Type B pancreatic cell (in vitro differentiated cells): Measurements from ENCODE around the gene RBM47. TPM values are rescaled to one million over a fixed set of nuclear protein-coding genes. Genes with fewer than 3 reads are reported as not detected.

Experiments used
- DNase-seq: peaks from one replicate; pipeline ENCODE4 v3.0.0; 2021; ENCODE audit warnings: mixed read lengths; ENCODE audit not compliant: unreplicated experiment; ENCODE audit errors: extremely low spot score
- H3K27ac Mint-ChIP-seq: 2 replicates; pipeline ENCODE4 v1.8.0; 2021; ENCODE audit warnings: mild to moderate bottlenecking, mixed read lengths
- H3K27me3 Mint-ChIP-seq: 2 replicates; pipeline ENCODE4 v1.8.0; 2021; ENCODE audit warnings: mixed read lengths
- H3K36me3 Mint-ChIP-seq: 2 replicates; pipeline ENCODE4 v1.8.0; 2021; ENCODE audit warnings: mixed read lengths
- H3K4me1 Mint-ChIP-seq: one replicate; pipeline ENCODE4 v1.8.0; 2021; ENCODE audit warnings: mixed read lengths; ENCODE audit not compliant: unreplicated experiment
- H3K4me3 Mint-ChIP-seq: 2 replicates; pipeline ENCODE4 v1.8.0; 2021; ENCODE audit warnings: mild to moderate bottlenecking, mixed read lengths
- H3K9me3 Mint-ChIP-seq: 2 replicates; pipeline ENCODE4 v1.8.0; 2021; ENCODE audit warnings: mixed read lengths
- total RNA-seq: library from RNA; stranded (reverse); gene quantifications from 2 replicates; pipeline ENCODE4 v1.2.1, GENCODE V29; 2021; ENCODE audit warnings: low replicate concordance
- TF ChIP-seq, protein P1 (sequence below): fragments of 200-600 bp; sonication (generic); conservative IDR thresholded peaks from 2 replicates; pipeline ENCODE4 v1.5.0; 2021; ENCODE audit warnings: antibody characterized with exemption, mild to moderate bottlenecking

The RBM47 gene
- total RNA-seq, 1 donor from 2014 or later: 53.5 TPM

DNA sequence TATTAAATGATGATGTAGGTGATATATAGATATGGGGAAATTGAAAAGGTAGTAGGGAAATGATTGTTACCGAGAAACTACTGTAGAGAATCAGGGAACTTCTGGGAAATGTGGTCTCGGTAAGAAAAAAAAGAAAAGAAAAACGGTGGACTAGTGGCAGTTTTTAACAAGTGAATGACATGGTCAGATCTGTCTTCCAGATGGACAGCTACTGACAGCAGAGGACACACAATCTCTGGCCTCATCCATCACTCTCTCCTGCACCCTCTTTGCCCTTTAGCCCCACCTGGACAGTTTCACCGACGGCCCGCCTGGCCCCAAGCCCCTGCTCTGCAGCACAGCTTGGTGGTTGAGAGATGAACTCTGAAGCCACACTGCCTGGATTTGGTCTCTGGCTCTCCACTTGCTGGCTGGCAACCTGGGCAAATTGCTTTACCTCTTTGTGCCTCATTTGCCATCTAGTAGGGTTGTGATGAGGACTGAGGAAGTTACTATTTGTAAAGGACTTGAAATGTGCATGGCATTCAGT is 23.4 kb downstream of the RBM47 start:
- Mint-ChIP-seq H3K4me1 (peaks cover 15% of the 10 kb centered on the region), H3K9me3 (peaks cover 3% of the 10 kb centered on the region), H3K27ac (peak overlapping the region; percentile 5), H3K27me3 (no peaks in the 10 kb centered on the region), H3K36me3 (peaks cover 3% of the 10 kb centered on the region), H3K4me3 (no peak overlapping the region)
- TF ChIP-seq, protein P1, sequence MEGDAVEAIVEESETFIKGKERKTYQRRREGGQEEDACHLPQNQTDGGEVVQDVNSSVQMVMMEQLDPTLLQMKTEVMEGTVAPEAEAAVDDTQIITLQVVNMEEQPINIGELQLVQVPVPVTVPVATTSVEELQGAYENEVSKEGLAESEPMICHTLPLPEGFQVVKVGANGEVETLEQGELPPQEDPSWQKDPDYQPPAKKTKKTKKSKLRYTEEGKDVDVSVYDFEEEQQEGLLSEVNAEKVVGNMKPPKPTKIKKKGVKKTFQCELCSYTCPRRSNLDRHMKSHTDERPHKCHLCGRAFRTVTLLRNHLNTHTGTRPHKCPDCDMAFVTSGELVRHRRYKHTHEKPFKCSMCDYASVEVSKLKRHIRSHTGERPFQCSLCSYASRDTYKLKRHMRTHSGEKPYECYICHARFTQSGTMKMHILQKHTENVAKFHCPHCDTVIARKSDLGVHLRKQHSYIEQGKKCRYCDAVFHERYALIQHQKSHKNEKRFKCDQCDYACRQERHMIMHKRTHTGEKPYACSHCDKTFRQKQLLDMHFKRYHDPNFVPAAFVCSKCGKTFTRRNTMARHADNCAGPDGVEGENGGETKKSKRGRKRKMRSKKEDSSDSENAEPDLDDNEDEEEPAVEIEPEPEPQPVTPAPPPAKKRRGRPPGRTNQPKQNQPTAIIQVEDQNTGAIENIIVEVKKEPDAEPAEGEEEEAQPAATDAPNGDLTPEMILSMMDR: no peak
- DNase-seq: no peak

DNA sequence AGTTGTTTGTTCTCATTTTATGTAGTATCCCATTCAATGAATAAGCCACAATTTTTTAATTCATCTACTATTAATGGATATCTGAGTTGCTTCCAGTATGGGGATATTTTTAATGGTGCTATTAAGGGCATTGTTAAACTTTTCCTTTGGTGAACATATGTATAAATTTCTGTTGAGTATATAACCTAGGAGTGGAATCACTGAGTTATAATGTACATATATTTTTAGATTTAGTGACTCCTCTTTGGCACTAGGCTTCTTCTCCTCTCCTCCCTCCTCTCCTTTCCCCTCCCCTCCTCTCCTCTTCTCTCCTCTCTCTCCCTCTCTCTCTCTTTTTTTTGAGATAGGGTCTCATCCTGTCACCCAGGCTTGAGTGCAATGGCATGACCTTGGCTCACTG is 26.4 kb downstream of the RBM47 start:
- Mint-ChIP-seq H3K4me3 (no peak overlapping the region), H3K9me3 (peaks cover 3% of the 10 kb centered on the region), H3K27me3 (no peaks in the 10 kb centered on the region), H3K27ac (no peak overlapping the region), H3K36me3 (peaks cover 8% of the 10 kb centered on the region), H3K4me1 (peaks cover 10% of the 10 kb centered on the region)
- DNase-seq: no peak
- TF ChIP-seq, protein P1: no peak

DNA sequence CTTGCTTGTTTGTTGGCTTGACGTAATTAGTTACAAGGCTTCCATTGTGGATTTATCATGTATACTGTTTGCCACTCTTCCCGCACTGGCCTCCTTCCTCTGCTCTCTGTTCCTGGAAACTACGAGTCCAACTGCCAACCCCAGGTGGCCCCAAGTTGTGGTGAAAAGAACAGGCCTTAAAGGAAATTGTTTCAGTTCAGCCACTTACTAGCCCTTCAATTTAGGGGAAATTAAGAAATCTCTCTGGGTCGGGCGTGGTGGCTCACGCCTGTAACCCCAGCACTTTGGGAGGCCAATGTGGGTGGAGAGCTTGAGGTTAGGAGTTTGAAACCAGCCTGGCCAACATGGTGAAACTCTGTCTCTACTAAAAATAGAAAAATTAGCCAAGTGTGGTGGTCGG is 28.0 kb downstream of the RBM47 start:
- Mint-ChIP-seq H3K36me3 (peaks cover 8% of the 10 kb centered on the region), H3K4me3 (no peak overlapping the region), H3K27ac (no peak overlapping the region), H3K4me1 (peaks cover 5% of the 10 kb centered on the region), H3K27me3 (no peaks in the 10 kb centered on the region), H3K9me3 (peaks cover 3% of the 10 kb centered on the region)
- TF ChIP-seq, protein P1: no peak
- no peak for DNase-seq

DNA sequence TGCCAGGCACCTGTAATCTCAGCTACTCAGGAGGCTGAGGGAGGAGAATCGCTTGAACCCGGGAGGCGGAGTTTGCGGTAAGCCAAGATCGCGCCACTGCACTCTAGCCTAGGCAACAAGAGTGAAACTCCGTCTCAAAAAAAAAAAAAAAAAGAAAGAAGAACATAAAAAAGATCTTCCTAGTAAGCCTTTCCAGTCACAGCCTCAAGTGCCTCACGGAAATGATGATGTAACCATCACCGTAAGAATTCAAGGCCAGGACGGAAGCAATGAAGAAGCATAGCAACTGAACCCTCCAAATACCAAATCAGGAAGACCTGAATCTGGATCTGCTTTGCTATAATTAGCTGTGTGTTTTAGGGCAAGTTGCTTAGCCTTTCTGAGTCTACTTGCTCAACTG is 28.8 kb downstream of the RBM47 start:
- Mint-ChIP-seq H3K27me3 (no peaks in the 10 kb centered on the region), H3K4me3 (no peak overlapping the region), H3K27ac (no peak overlapping the region), H3K4me1 (peaks cover 8% of the 10 kb centered on the region), H3K36me3 (peaks cover 11% of the 10 kb centered on the region), H3K9me3 (peaks cover 3% of the 10 kb centered on the region)
- TF ChIP-seq, protein P1: no peak
- no peak for DNase-seq

DNA sequence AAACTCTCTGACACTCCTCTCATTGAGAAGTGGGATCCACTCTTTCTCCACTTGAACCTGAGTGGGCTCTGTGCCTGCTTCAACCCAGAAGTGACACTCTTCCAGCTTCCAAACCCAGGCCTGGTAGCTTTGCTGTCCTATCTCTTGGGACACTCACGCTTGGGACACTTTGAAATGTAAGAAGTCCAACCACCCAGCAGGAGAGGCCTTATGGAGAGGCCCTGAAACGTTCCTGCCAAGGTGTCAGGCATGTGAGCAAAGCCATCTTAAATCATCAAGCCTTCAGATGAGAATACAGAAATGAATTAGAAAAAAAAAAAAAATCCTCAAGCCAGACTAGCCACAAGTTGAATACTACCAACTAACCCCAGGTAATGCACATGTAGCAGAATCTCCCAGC is 30.2 kb downstream of the RBM47 start:
- no peak overlapping the region for H3K27ac Mint-ChIP-seq
- TF ChIP-seq, protein P1: no peak
- no peak overlapping the region for H3K4me3 Mint-ChIP-seq
- no peaks in the 10 kb centered on the region for H3K27me3 Mint-ChIP-seq
- peaks cover 18% of the 10 kb centered on the region for H3K36me3 Mint-ChIP-seq
- no peak for DNase-seq
- peaks cover 3% of the 10 kb centered on the region for H3K9me3 Mint-ChIP-seq
- H3K4me1 Mint-ChIP-seq: peaks cover 9% of the 10 kb centered on the region

DNA sequence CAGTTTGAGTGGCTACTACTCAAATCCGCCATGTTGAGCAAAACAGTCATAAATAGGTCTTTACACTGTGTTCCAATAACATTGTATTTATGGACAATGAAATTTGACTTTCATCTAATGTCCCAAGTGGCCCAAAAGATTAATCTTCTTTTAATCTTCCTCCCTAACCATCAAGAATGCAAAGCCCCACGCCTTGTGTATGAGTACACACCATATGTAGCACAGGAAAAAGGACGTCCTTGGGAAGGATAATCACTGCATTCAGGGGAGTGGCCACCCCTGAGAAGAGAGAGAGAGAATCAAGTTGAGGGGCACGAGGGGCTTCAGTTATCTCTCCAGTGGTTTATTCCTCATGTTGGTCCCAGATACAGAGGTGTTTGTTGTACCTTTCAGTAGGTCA is 33.1 kb downstream of the RBM47 start:
- Mint-ChIP-seq H3K4me1 (peaks cover 9% of the 10 kb centered on the region), H3K27me3 (no peaks in the 10 kb centered on the region), H3K9me3 (no peaks in the 10 kb centered on the region), H3K27ac (peak overlapping the region; percentile 57), H3K36me3 (peaks cover 25% of the 10 kb centered on the region), H3K4me3 (no peak overlapping the region)
- DNase-seq: no peak
- TF ChIP-seq, protein P1: no peak
